NCI-H748 (cell line): ENCODE measurements around the gene IFITM2.
"Not testable (repeated sequence)": the region's sequence is repeated elsewhere in the genome, so short reads cannot be mapped to it uniquely, and the experiment has no call there.

Experiments used
- DNase-seq: peaks from one replicate; lab custom pipeline; 2025; ENCODE audit not compliant: unreplicated experiment; lab: John Stamatoyannopoulos, UW

IFITM2 gene

DNA sequence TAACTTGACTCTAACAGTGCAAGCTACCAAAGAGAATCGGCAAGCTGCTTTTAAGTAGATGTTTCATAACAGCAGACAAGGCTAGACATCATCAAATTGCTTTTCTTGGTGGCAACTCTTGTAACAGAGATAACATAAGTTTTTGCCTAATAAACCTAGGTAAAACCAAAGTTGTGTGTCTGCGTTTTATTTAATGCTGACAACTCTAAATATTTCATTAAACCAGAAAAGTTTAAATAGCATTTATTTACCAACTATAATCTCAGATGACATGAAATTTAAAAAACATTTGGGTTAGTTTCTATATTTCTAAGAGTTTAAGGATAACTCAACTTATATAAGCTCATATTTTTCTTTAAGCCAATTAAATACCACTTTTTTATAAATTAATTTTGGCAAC lies 32.3 kb downstream of the IFITM2 start:
- DNase-seq: no peak

DNA sequence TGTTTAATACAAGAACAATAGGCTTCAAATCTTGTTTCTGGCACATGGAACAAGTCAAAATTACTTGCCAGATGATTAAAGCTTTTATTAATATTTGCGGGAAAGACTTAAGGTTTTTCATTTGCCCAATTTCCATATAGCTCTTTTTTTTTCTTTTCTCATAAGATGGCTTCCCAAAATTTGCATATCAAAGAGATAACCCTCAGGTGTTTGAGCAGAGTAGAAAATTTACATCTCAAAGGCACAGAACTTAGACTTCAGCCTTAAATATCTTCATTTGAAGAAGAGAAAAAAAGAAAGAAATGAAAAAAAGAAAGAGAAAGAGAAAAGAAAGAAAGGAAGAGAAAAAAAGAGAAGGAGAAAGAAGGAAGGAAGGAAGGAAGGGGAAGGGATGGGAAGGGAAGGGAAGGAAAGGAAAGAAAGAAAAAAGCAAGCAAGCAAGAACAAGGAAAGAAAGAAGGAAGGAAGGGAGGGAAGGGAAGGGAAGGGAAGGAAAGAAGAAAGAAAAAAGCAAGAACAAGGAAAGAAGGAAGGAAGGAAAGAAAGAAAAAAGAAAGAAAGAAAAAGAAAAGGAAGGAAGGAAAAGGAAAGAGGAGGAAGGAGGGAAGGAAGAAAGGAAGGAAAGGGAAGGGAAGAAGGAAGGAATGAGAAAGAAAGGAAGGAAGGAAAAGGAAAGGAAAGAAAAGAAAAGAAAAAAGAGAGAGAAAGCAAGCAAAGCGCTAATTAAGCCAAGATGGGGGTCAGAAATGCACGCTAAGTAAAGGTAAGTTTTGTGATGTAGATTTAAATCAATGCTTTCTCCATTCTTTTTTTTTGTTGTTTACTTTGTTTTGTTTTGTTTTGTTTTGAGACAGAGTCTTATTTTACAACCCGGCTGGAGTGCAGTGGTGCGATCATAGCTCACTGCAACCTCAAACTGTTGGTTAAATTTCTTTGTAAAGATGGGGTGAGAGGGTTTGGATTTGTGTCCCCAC lies 33.2 kb downstream of the IFITM2 start:
- DNase-seq: no peak

DNA sequence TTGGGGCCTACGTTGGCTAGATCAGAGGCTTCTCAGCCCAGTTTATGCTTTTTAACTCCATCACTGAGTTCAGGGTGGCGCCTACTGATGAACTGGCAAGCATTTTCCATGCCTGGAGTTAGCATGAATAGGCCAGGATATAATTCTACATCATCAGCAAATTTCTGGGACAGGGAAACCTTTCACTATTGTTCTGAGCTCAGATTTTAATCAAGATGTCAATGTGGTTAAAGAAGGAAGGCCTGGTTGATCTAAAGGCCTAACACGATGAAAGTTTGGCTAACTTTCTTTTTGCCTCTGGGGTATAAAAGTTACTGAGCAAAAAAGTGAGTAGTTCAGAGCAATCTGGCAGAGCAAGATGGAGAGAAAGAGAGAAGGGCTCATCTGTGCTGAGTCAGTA lies 34.7 kb downstream of the IFITM2 start:
- DNase-seq: no peak

DNA sequence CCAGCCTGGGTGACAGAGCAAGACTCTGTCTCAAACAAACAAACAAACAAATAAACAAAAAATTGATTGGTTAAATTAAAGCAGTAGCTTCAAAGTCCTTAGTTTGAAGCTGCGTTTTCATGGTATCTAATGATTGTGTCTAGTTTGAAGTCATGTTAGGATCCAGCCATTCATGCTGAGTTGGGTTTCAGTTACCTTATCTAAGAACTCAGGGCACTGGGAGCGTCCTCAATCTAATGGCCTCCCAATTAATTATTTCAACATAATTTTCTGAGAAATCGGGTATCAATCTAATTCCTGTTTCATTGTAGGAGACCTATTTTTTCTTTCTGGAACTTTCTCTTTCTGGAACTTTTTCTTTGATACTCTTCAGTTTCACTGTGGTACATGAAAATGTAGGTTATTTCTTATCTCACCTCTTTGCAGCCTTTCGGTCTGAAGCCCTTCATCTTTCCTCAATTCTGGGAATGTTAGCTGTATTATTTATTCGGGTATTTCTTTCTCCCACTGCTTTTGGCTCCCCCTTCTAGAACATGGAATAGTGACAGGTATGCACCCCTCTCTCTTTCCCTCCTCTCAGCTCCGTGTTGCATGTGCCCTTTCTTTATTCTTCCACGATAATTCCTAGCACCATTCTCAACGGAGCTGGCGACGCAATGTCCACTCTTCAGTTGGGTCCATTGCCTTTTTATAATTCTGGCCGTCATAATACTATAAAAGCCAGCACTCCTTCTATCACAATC lies 37.4 kb downstream of the IFITM2 start:
- no peak for DNase-seq

DNA sequence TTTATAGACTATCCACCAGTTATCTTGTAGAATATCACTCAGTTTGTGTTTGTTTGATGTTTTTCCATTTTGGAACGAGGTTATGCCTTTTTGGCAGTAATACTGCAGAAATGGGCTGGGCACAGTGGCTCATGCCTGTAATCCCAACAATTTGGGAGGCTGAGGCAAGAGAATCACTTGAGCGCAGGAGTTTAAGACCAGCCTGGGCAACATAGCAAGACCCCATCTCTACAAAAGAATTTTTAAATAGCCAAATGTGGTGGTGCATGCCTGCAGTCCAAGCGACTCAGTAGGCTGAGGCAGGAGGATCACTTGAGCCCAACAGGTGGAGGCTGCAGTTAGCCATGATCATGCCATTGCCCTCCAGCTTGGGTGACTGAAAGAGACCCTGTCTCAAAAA lies 38.9 kb downstream of the IFITM2 start:
- DNase-seq: no peak

DNA sequence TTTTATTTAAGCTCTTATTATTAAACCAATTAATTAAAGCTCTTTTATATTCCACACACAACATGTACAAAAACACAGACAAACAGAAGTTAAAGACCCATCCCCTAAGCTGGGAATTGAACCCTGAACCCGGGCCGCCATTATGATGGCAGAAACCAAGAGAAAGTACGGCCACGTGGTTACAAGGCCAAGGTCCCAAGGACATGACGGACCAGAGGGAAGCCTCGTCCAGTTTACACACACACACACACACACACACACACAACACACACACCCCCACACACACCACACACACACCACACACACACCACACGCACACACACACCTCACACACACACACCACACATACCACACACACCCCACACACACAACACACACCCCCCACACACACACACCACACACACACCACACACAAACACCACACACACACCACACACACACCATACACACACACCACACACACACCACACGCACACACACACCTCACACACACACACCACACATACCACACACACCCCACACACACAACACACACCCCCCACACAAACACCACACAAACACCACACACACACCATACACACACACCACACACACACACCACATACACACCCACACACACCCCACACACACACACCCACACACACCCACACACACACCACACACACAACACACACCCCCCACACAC lies 41.8 kb downstream of the IFITM2 start:
- DNase-seq: not testable (repeated sequence)

DNA sequence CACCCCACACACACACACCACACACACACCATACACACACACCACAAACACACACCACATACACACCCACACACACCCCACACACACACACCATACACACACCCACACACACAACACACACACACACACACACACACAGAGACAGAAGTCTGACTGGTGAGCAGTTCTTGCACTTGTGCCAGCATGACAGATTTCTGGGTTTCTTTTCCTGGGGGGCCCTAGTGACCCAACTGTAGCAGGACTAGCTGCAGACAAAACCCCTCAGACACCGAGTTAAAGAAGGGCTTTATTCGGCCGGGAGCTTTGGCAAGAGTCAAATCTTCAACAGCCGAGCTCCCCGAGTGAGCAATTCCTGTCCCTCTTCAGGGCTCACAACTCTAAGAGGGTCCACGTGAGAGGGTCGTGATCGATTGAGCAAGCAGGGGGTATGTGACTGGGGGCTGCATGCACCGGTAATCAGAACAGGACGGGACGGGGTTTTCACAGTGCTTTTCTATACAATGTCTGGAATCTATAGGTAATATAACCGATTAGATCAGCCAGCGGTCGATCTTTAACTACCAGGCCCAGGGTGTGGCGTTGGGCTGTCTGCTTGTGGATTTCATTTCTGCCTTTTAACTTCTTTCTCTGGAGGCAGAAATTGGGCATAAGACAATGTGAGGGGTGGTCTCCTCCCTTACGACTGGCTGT lies 42.6 kb downstream of the IFITM2 start:
- DNase-seq: not testable (repeated sequence)

DNA sequence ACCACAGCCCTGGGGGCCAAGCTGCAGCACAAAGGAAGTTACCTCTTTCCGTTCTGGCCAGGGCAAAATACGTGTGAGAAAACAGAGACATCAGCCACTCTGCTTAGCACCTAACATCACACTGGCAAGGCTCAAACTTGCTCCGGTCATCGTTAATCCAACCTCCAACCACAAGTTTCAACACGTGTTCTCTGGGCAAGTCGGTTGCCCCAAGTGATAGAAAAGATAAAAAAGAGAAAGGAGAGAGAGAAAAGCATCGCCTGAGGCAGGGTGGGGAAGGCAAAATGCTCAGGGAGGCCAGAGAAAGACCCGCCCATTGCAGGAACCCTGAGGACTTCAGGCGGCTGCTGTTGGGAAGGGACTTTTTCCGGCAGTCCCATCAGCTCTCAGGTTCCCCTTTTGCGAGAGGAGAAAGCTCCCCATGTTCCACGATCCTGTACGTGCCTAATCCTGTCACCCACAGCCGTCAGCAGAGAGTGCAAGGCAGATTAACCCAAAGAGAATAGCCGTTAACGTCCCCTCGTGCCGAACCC lies 43.2 kb downstream of the IFITM2 start:
- DNase-seq: no peak

DNA sequence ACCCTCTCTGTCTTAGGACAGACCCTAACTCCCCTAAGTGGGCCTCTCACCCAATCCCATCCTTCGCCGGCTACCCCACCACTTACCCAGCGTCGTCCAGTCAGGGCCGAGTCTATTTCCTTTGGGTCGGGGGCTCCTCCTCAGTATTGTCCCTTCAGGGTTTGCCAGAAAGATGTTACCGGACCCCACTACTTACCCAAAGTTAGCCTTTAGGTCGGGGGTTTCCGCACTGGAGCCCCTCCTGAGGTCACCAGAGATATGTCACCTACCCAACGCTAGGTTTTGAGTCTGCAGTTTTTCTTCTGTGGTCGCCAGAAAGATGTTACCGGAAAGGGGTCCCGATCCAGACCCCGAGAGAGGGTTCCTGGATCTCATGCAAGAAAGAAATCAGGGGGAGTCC lies 43.8 kb downstream of the IFITM2 start:
- DNase-seq: no peak

DNA sequence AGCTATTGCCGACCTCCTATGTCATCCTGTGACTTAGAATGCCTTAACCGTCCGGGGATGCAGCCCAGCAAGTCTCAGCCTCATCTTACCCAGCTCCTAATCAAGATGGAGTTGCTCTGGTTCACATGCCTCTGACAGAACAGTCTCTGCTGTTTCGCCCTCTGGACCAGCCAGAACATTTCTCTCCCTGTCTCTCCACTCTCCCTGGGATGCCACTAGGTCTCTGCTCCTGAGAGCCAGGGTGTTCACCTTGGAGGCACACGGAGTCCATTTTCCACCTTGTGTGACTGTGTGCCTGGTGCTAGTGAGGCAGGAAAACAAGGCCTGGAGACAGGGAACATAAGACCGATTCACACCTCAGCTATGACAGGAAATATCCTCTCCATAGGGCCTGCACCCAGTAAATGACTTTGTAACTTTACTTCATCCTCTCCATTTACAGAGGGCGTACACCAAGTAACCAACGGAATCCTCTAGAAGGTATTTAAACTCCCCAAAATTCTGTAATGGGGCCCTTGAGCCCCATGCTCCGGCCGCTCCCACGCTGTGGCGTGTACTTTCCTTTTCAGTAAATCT lies 44.9 kb downstream of the IFITM2 start:
- no peak for DNase-seq

DNA sequence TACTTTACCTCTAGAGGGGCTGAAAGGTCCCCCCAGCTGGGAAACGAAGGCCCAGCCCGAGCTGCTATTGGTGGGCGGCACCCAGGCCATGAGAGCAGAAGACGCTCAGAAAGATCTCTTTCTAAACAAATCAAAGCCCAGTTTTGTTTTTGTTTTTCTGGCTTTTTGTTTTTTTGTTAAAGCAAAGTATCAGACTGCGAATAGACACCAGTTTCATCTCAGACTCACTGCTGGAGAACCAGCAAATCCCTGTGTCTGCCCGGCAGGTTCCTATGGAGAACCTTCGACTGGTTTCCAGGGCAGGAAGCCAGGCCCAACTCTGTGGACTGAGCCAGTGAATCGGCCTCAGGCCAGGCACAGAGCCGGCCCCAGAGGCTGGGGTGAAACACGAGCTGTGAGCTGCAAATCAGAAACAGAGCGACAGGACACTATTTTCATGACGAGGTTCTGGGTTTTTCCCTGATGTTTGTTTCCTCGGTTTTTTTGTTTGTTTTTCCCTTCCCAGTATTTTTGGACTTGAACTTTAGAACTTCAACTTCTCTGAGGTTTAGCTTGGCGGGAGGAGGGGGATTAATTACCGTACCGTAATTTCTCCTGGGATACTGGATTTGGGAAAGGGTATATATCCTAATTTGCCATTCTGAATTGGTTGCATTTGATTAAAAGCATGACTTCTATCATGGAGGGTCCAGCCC lies 45.7 kb downstream of the IFITM2 start:
- DNase-seq: no peak

DNA sequence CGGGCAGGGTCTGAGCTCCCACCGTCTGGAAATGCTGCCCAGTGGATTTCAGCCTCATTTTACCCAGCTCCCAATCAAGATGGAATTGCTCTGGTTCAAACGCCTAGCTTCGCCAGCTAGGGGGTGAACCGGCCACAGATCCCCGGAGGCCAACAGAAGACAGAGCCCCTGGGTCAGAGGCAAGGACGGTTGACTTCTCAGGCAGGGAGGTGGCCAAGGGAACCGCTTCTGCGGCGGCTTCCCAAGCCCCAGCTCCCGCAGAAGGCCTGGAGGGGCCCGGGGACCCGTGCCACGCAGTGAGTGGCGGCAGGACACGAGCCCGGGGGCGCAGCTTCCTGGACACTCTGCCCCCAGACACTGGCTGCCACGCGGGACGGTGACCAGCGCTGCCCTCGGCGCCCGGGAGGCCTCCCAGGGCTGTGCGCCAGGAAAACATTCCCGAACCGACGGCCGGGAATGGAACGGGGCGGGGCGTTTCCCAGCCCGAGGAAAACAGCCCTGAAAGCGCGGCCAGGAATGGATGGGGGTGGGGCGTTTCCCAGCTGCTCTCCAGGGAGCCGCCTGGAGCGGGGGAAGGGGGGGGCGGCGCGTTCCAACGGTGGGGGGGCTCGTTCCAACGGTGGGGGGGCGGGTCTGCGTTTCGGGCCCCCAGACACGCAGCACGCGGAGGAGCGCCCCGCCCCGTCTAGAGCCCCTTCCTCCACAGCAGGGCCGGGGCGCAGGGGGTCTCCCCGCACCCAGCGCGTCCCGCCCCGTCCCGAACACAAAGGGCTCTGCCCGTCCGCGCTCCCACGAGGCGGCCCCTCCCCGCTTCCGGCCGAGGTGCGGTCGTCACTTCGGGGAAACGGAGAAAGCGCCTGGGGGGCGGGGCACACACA lies 48.2 kb downstream of the IFITM2 start:
- DNase-seq: peak; percentile 80

DNA sequence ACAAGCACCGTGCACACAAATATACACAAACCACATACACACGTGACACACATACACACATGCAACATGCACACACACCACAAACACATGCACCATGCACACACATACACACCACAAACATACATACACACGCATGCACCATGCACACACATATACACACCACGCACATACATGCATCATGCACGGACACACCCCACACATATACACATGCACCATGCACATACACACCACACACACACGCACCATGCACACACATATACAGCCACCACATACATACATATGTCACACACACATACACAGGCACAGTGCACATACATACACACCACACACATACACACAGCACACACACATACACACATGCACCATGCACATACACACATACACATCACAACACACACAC lies 49.0 kb downstream of the IFITM2 start:
- no peak for DNase-seq

DNA sequence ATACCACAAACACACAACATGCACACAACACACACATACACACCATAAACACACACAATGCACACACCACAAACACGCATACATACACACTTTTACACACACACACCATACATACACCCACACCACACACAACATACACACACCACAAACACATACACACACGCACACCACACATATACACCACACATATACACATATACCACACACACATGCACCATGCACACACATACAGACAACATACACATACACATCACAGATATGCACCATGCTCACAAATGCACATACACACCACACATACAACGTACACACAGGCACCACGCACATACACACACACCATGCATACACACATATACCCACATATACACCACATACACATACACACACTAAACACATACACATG lies 50.0 kb downstream of the IFITM2 start:
- no peak for DNase-seq

DNA sequence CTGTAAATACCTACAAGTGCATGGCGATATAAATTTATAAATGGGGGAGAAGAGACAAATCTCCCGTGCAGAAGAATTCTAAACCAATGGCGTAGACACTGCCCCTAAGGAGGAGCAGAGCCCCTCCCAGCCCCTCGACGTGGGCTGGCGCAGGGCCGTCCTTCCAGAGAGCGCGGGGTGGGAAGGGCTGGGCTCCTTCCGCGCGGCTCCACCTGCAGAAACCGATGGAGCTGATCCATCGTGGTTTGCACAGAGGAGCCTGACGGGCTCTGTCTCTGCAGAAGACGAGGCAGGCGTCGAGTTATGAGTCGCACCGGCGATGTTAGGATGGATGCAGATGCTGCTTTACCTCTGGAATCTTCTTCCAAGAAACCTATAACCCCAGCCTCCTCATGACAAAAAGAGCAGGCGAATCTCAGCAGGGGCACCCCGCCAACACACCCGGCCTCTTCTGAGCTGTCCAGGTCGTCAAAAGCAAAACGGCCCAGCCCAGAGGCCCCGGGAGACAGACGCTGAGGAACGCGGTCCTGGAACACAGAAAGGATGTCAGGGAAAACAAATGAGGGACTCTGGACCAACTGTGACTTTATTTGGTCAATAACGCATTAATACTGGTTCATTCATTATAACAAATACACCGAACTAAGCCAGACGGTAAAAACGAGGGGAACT lies 50.6 kb downstream of the IFITM2 start:
- DNase-seq: peak; percentile 59
